GM23338 (cell line): ENCODE results near the gene GOLGA8B. TPM values are rescaled to one million over a fixed set of nuclear protein-coding genes. Genes with fewer than 3 reads are reported as not detected.

Experiments used
- ATAC-seq: fragments of 200-7000 bp; cut with Tn5 transposase; 3 replicates; pipeline ENCODE4 v1.9.1; 2020
- DNase-seq: peaks from one replicate; pipeline ENCODE4 v3.0.0-alpha.2; 2015; ENCODE audit warnings: low spot score
- H2AFZ ChIP-seq: fragments of 200-600 bp; sonication (generic); 2 replicates; pipeline ENCODE4 v1.8.0; 2016; ENCODE audit warnings: antibody characterized with exemption, mild to moderate bottlenecking, moderate library complexity
- H3F3A ChIP-seq: fragments of 200-600 bp; sonication (generic); replicated peaks from 2 replicates; pipeline ENCODE4 v1.8.0; 2017; ENCODE audit warnings: antibody characterized with exemption, mixed run types, low read depth
- H3K27ac ChIP-seq: fragments of 200-600 bp; sonication (generic); 2 replicates; pipeline ENCODE4 v1.6.1; 2016; ENCODE audit warnings: low read depth
- H3K27me3 ChIP-seq: fragments of 200-600 bp; sonication (generic); 2 replicates; pipeline ENCODE4 v1.8.0; 2016; ENCODE audit warnings: mild to moderate bottlenecking, mixed run types, moderate library complexity; ENCODE audit not compliant: insufficient read depth
- H3K36me3 ChIP-seq: fragments of 200-600 bp; sonication (generic); 2 replicates; pipeline ENCODE4 v1.8.0; 2016; ENCODE audit warnings: mild to moderate bottlenecking; ENCODE audit not compliant: insufficient read depth
- H3K4me1 ChIP-seq: fragments of 200-600 bp; sonication (generic); 2 replicates; pipeline ENCODE4 v1.8.0; 2016; ENCODE audit warnings: mild to moderate bottlenecking, moderate library complexity; ENCODE audit not compliant: insufficient read depth
- H3K4me2 ChIP-seq: fragments of 200-600 bp; sonication (generic); 2 replicates; pipeline ENCODE4 v1.7.1; 2017; ENCODE audit warnings: mixed run types
- H3K4me3 ChIP-seq: fragments of 200-600 bp; sonication (generic); 2 replicates; pipeline ENCODE4 v1.6.1; 2016; ENCODE audit warnings: mixed run types
- H3K79me2 ChIP-seq: fragments of 200-600 bp; sonication (generic); replicated peaks from 2 replicates; pipeline ENCODE4 v1.8.0; 2017; ENCODE audit warnings: mild to moderate bottlenecking; ENCODE audit not compliant: insufficient read depth
- H3K9me2 ChIP-seq: fragments of 200-600 bp; sonication (generic); 2 replicates; pipeline ENCODE4 v1.8.0; 2017; ENCODE audit not compliant: insufficient read depth
- H4K20me1 ChIP-seq: fragments of 200-600 bp; sonication (generic); replicated peaks from 2 replicates; pipeline ENCODE4 v1.8.0; 2017; ENCODE audit warnings: mild to moderate bottlenecking; ENCODE audit not compliant: insufficient read depth
- H3K27ac Mint-ChIP-seq: 2 replicates; pipeline ENCODE4 v1.8.0; 2020; ENCODE audit warnings: inconsistent platforms, mild to moderate bottlenecking, moderate library complexity, mixed read lengths
- H3K27me3 Mint-ChIP-seq: 3 replicates; pipeline ENCODE4 v1.8.0; 2022; ENCODE audit warnings: low read depth, mild to moderate bottlenecking, moderate library complexity, mixed read lengths, inconsistent platforms; ENCODE audit not compliant: insufficient read depth, poor library complexity
- H3K36me3 Mint-ChIP-seq: 3 replicates; pipeline ENCODE4 v1.8.0; 2021; ENCODE audit warnings: low read depth, mild to moderate bottlenecking, inconsistent platforms, moderate library complexity, mixed read lengths
- H3K4me1 Mint-ChIP-seq: 3 replicates; pipeline ENCODE4 v1.8.0; 2020; ENCODE audit warnings: mild to moderate bottlenecking, inconsistent platforms, mixed read lengths
- H3K4me3 Mint-ChIP-seq: 3 replicates; pipeline ENCODE4 v1.8.0; 2021; ENCODE audit warnings: moderate library complexity, mild to moderate bottlenecking, inconsistent platforms, mixed read lengths
- H3K9me3 Mint-ChIP-seq: 3 replicates; pipeline ENCODE4 v1.8.0; 2020; ENCODE audit warnings: moderate library complexity, mild to moderate bottlenecking, inconsistent platforms, mixed read lengths
- CREB1 ChIP-seq: fragments of 250-450 bp; sonication (Bioruptor Pico); IDR thresholded peaks from 2 replicates; pipeline ENCODE4 v1.5.0; 2020; ENCODE audit warnings: low read depth, mild to moderate bottlenecking, moderate library complexity
- EZH2 ChIP-seq: fragments of 200-600 bp; sonication (generic); IDR thresholded peaks from one replicate; pipeline ENCODE4 v1.8.0; 2017; ENCODE audit warnings: antibody characterized with exemption, mild to moderate bottlenecking, low read depth; ENCODE audit not compliant: unreplicated experiment
- polyA plus RNA-seq: library from polyadenylated mRNA; unstranded; fragments of >200 nt; fragmentation: Nextera tagmentation; extraction: Ambion mirVana; gene quantifications from 2 replicates; pipeline ENCODE4 v1.2.1, GENCODE V29; 2016
- total RNA-seq: library from RNA; depleted of rRNA; stranded (reverse); fragments of >200 nt; shearing (Covaris generic); gene quantifications from 2 replicates; pipeline ENCODE4 v1.2.3, GENCODE V29; 2014
- TF ChIP-seq, protein P1 (sequence below): IDR thresholded peaks from 2 replicates; pipeline ENCODE4 v1.6.1; 2016; ENCODE audit warnings: antibody characterized with exemption
- TF ChIP-seq, protein P2 (sequence below): IDR thresholded peaks from one replicate; pipeline ENCODE4 v1.6.1; 2018; ENCODE audit warnings: antibody characterized with exemption; ENCODE audit not compliant: unreplicated experiment
- TF ChIP-seq, protein P3 (sequence below): fragments of 250-450 bp; sonication (Bioruptor Pico); IDR thresholded peaks from 2 replicates; pipeline ENCODE4 v1.5.0; 2020; ENCODE audit warnings: mild to moderate bottlenecking, moderate library complexity

The GOLGA8B gene
- total and polyA plus RNA-seq, 2 experiments from 2014 or later, result 44.9 to 50.2 TPM

DNA sequence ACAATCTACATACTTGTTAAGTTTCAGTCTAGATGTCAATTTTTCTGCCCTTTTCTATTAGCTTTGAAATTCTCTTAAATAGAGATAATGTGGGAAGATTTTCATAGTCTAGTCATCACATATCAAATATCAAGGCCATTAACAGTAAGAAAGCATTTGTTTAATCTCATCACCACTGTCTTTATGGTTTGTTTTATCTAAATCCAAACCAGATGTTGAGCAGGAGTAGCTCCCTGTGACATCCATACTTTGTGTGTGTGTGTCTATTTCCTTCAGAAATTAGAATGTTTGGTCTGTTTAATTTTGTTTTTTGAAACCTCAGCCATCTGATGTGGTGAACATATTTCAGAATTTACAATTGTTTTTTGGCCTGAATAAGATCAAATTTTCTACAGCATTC lies 23.1 kb upstream of the GOLGA8B start:
- peaks cover 8% of the 10 kb centered on the region; the same call in 2 of the 3 replicates for H3K4me1 Mint-ChIP-seq
- H3K4me3 Mint-ChIP-seq, result no peak overlapping the region
- Histone ChIP-seq H4K20me1 (no peaks in the 10 kb centered on the region), H3K9me2 (no peaks in the 10 kb centered on the region), H3K27ac (no peak overlapping the region), H2AFZ (no peak overlapping the region), H3F3A (no peaks in the 10 kb centered on the region), H3K36me3 (no peaks in the 10 kb centered on the region), H3K27me3 (no peaks in the 10 kb centered on the region), H3K4me2 (no peak overlapping the region), H3K4me1 (0 out of 2 replicates have a peak, but pooled peaks cover 5% of the 10 kb centered on the region), H3K4me3 (no peak overlapping the region), H3K79me2 (no peaks in the 10 kb centered on the region)
- DNase-seq (no peak), ATAC-seq (no peak)
- TF ChIP-seq EZH2, result no peak
- no peaks in the 10 kb centered on the region for H3K9me3 Mint-ChIP-seq
- no peaks in the 10 kb centered on the region for H3K36me3 Mint-ChIP-seq
- no peaks in the 10 kb centered on the region for H3K27me3 Mint-ChIP-seq
- H3K27ac Mint-ChIP-seq, result no peak overlapping the region

DNA sequence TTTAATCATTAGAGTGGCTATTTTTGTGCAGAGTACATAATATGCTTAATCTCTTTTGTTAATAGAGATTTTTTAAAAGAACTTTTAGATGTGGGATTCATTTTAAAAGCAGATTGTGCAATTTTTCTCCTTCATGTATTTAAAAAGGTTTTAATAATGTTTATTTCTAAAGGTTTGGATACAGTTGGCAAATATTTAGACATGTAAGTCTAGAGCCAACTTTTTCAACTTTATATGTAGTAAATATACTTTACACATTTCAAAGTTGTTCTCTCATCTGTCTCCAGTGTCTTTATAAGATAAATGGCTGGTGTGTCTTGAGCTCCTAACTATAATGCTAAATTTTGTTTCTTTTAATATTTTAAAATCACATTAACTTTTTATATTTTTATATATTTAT lies 22.7 kb upstream of the GOLGA8B start:
- ATAC-seq (no peak), DNase-seq (no peak)
- Histone ChIP-seq H3K27ac (no peak overlapping the region), H4K20me1 (no peaks in the 10 kb centered on the region; the same call in 1 of the 2 replicates), H3K27me3 (no peaks in the 10 kb centered on the region), H3K79me2 (no peaks in the 10 kb centered on the region), H3K4me1 (0 out of 2 replicates have a peak, but pooled peaks cover 5% of the 10 kb centered on the region), H2AFZ (no peak overlapping the region), H3F3A (no peaks in the 10 kb centered on the region), H3K36me3 (no peaks in the 10 kb centered on the region), H3K4me2 (no peak overlapping the region), H3K9me2 (no peaks in the 10 kb centered on the region), H3K4me3 (no peak overlapping the region)
- TF ChIP-seq CREB1 (CRISPR knock-in tag), result no peak
- Mint-ChIP-seq H3K4me3 (no peak overlapping the region), H3K36me3 (no peaks in the 10 kb centered on the region), H3K4me1 (peaks cover 8% of the 10 kb centered on the region; the same call in 2 of the 3 replicates), H3K27me3 (no peaks in the 10 kb centered on the region), H3K9me3 (no peaks in the 10 kb centered on the region), H3K27ac (no peak overlapping the region)

DNA sequence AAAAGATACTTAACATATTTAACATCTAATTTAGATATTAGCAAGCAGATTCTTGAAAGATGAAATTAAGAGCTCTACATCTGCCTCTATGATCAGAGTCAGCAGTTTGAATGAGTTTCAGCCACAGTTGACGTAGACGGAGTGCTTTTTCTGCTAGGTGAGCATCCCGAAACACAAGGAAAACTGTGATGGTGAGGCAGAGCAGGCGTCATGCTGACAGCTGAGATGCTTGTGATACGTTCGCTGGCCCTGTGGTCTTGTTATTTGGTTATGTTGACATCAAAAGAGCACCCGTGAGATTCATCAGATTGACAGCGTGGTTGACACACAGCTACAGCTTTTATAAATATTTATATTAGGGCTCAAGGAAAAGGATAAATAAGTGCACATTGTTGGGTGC lies 19.6 kb upstream of the GOLGA8B start:
- DNase-seq, result no peak
- H3K27ac Mint-ChIP-seq, result no peak overlapping the region
- H3K4me1 Mint-ChIP-seq, result peaks cover 3% of the 10 kb centered on the region; the same call in 1 of the 3 replicates
- H3K27me3 ChIP-seq, result no peaks in the 10 kb centered on the region
- TF ChIP-seq, protein P1, sequence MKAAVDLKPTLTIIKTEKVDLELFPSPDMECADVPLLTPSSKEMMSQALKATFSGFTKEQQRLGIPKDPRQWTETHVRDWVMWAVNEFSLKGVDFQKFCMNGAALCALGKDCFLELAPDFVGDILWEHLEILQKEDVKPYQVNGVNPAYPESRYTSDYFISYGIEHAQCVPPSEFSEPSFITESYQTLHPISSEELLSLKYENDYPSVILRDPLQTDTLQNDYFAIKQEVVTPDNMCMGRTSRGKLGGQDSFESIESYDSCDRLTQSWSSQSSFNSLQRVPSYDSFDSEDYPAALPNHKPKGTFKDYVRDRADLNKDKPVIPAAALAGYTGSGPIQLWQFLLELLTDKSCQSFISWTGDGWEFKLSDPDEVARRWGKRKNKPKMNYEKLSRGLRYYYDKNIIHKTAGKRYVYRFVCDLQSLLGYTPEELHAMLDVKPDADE, result no peak
- TF ChIP-seq, protein P2, sequence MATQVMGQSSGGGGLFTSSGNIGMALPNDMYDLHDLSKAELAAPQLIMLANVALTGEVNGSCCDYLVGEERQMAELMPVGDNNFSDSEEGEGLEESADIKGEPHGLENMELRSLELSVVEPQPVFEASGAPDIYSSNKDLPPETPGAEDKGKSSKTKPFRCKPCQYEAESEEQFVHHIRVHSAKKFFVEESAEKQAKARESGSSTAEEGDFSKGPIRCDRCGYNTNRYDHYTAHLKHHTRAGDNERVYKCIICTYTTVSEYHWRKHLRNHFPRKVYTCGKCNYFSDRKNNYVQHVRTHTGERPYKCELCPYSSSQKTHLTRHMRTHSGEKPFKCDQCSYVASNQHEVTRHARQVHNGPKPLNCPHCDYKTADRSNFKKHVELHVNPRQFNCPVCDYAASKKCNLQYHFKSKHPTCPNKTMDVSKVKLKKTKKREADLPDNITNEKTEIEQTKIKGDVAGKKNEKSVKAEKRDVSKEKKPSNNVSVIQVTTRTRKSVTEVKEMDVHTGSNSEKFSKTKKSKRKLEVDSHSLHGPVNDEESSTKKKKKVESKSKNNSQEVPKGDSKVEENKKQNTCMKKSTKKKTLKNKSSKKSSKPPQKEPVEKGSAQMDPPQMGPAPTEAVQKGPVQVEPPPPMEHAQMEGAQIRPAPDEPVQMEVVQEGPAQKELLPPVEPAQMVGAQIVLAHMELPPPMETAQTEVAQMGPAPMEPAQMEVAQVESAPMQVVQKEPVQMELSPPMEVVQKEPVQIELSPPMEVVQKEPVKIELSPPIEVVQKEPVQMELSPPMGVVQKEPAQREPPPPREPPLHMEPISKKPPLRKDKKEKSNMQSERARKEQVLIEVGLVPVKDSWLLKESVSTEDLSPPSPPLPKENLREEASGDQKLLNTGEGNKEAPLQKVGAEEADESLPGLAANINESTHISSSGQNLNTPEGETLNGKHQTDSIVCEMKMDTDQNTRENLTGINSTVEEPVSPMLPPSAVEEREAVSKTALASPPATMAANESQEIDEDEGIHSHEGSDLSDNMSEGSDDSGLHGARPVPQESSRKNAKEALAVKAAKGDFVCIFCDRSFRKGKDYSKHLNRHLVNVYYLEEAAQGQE, result no peak
- TF ChIP-seq, protein P3, sequence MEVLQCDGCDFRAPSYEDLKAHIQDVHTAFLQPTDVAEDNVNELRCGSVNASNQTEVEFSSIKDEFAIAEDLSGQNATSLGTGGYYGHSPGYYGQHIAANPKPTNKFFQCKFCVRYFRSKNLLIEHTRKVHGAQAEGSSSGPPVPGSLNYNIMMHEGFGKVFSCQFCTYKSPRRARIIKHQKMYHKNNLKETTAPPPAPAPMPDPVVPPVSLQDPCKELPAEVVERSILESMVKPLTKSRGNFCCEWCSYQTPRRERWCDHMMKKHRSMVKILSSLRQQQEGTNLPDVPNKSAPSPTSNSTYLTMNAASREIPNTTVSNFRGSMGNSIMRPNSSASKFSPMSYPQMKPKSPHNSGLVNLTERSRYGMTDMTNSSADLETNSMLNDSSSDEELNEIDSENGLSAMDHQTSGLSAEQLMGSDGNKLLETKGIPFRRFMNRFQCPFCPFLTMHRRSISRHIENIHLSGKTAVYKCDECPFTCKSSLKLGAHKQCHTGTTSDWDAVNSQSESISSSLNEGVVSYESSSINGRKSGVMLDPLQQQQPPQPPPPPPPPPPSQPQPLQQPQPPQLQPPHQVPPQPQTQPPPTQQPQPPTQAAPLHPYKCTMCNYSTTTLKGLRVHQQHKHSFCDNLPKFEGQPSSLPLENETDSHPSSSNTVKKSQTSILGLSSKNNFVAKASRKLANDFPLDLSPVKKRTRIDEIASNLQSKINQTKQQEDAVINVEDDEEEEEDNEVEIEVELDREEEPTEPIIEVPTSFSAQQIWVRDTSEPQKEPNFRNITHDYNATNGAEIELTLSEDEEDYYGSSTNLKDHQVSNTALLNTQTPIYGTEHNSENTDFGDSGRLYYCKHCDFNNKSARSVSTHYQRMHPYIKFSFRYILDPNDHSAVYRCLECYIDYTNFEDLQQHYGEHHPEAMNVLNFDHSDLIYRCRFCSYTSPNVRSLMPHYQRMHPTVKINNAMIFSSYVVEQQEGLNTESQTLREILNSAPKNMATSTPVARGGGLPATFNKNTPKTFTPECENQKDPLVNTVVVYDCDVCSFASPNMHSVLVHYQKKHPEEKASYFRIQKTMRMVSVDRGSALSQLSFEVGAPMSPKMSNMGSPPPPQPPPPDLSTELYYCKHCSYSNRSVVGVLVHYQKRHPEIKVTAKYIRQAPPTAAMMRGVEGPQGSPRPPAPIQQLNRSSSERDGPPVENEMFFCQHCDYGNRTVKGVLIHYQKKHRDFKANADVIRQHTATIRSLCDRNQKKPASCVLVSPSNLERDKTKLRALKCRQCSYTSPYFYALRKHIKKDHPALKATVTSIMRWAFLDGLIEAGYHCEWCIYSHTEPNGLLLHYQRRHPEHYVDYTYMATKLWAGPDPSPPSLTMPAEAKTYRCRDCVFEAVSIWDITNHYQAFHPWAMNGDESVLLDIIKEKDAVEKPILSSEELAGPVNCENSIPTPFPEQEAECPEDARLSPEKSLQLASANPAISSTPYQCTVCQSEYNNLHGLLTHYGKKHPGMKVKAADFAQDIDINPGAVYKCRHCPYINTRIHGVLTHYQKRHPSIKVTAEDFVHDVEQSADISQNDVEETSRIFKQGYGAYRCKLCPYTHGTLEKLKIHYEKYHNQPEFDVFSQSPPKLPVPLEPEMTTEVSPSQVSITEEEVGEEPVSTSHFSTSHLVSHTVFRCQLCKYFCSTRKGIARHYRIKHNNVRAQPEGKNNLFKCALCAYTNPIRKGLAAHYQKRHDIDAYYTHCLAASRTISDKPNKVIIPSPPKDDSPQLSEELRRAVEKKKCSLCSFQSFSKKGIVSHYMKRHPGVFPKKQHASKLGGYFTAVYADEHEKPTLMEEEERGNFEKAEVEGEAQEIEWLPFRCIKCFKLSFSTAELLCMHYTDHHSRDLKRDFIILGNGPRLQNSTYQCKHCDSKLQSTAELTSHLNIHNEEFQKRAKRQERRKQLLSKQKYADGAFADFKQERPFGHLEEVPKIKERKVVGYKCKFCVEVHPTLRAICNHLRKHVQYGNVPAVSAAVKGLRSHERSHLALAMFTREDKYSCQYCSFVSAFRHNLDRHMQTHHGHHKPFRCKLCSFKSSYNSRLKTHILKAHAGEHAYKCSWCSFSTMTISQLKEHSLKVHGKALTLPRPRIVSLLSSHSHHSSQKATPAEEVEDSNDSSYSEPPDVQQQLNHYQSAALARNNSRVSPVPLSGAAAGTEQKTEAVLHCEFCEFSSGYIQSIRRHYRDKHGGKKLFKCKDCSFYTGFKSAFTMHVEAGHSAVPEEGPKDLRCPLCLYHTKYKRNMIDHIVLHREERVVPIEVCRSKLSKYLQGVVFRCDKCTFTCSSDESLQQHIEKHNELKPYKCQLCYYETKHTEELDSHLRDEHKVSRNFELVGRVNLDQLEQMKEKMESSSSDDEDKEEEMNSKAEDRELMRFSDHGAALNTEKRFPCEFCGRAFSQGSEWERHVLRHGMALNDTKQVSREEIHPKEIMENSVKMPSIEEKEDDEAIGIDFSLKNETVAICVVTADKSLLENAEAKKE (CRISPR knock-in tag), result no peak
- no peaks in the 10 kb centered on the region for H3K36me3 ChIP-seq
- no peaks in the 10 kb centered on the region; the same call in 1 of the 2 replicates for H4K20me1 ChIP-seq
- no peak overlapping the region for H2AFZ ChIP-seq
- no peak overlapping the region for H3K4me2 ChIP-seq
- H3K27ac ChIP-seq, result no peak overlapping the region
- no peaks in the 10 kb centered on the region for H3K4me1 ChIP-seq
- H3K4me3 Mint-ChIP-seq, result no peak overlapping the region
- no peaks in the 10 kb centered on the region for H3K9me2 ChIP-seq
- H3F3A ChIP-seq, result no peaks in the 10 kb centered on the region
- no peak overlapping the region for H3K4me3 ChIP-seq
- no peaks in the 10 kb centered on the region for H3K36me3 Mint-ChIP-seq
- H3K79me2 ChIP-seq, result no peaks in the 10 kb centered on the region
- H3K9me3 Mint-ChIP-seq, result no peaks in the 10 kb centered on the region
- ATAC-seq, result no peak
- H3K27me3 Mint-ChIP-seq, result no peaks in the 10 kb centered on the region
